H54 (cell line): ENCODE results near the gene CEP63.
A peak's percentile ranks its signal among the peaks of the same experiment; 100 is the strongest.

ENCODE experiments used
- DNase-seq: peaks from one replicate; pipeline ENCODE4 v3.0.0; 2011; ENCODE audit warnings: low spot score, mixed read lengths; ENCODE audit not compliant: insufficient read length
- FAIRE-seq: peaks from 3 replicates; lab custom pipeline; 2011; peaks lifted over from hg19 to GRCh38; lab: Jason Lieb, UNC
- POLR2A ChIP-seq: IDR thresholded peaks from 2 replicates; pipeline ENCODE4 v1.6.1; 2011; ENCODE audit warnings: low read depth, mild to moderate bottlenecking, low read length

The CEP63 gene

DNA sequence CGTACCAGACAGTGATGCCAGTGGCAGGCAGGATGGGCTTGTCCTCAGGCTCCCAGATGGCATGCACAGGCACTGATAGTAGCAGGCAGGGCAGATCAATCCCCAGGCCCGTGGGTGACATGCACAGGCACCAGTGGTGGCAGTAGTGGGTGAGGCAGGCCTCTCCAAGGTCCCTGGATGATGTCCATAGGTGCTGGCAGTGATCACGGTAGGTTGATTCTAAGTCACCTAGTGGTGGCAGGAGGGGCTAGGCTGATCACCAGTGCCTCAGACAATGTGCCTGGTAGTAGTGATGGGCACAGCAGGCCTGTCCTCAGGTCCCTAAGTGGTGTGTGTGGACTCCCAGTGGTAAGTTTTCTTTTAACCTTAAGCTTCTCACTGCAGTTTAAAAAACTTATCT is 19.6 kb downstream of the CEP63 start:
- FAIRE-seq (no peak), DNase-seq (no peak)
- no peak for TF ChIP-seq POLR2A

DNA sequence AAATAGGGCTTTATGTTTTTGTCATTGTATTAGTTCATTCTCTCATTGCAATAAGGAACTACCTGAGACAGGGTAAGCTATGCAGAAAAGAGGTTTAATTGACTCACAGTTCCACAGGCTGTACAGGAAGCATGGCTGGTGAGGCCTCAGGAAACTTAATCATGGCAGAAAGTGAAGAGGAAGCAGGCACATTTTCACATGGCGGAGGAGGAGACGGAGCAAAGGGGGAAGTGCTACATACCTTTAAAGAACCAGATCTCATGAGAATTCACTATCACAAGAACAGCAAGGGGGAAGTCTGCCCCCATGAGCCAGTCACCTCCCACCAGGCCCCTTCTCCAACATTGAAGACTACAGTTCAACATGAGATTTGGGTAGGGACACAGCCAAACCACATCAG is 25.6 kb downstream of the CEP63 start:
- TF ChIP-seq POLR2A: no peak
- FAIRE-seq (no peak), DNase-seq (no peak)

DNA sequence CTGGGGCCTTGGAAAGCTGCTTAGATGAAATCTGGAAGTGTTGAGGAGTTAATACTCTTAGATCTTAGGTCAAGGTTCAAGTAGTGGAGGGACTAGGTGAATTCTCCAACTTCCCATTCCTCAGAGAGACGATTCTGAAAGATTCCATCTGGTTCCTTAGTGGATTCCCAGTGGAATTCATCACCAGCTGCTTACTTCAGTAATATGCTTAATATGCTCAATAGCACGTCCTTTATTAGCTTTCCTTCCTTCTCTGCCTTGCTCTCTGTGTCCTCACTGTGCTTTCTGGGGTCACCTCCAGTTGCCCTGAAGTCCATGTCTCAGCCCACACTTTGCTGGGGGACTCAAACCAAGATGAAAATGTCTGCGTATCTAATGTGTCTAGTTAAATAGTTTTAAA is 31.0 kb downstream of the CEP63 start:
- FAIRE-seq (peak; percentile 58), DNase-seq (no peak)
- no peak for TF ChIP-seq POLR2A

DNA sequence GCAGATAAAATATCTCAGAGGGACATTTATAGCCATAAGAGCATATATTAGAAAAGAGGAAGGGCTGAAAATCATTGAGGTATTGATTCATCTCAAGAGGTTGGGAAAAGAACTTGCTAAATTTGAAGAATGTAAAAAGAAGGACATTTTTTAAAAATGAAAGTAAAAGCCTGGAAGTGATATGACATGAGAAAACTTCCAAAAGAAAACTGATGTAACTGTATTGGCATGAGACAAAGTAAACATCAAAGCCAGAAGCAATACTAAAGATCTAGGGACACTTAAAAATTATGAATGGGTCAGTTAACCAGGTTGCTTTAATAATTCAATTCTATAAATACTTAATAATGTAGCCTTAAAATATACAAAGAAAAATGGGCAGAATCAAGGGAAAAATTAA is 31.9 kb downstream of the CEP63 start:
- FAIRE-seq: no peak
- no peak for TF ChIP-seq POLR2A
- no peak for DNase-seq

DNA sequence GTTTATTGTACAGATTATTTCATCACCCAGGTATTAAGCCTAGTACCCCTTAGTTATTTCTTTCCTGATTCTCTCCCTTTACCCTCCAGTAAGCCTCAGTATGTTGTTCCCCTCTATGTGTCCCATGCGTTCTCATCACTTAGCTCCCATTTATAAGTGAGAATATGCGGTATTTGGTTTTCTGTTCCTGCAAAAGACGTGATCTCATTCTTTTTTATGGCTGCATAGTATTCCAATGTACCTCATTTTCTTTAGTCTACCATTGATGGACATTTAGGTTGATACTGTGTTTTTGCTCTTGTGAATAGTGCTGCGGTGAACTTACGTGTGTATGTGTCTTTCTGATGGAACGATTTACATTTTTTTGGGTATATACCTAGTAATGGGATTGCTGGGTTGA is 36.7 kb downstream of the CEP63 start:
- DNase-seq (no peak), FAIRE-seq (no peak)
- TF ChIP-seq POLR2A: no peak

DNA sequence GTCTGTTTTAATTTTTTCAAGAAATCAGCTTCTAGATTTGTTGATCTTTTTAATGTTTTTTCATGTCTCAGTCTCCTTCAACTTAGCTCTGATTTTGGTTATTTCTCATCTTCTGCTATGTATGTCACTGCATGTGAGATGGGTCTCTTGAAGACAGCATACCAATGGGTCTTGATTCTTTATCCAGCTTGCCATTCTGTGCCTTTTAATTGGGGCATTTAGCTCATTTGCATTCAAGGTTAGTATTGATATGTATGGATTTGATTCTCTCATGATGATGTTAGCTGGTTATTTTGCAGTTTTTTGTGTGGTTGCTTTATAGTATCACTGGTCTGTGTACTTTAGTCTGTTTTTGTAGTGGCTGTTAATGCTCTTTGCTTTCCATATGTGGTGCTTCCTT is 39.4 kb downstream of the CEP63 start:
- TF ChIP-seq POLR2A: no peak
- no peak for DNase-seq
- FAIRE-seq: peak; percentile 15

DNA sequence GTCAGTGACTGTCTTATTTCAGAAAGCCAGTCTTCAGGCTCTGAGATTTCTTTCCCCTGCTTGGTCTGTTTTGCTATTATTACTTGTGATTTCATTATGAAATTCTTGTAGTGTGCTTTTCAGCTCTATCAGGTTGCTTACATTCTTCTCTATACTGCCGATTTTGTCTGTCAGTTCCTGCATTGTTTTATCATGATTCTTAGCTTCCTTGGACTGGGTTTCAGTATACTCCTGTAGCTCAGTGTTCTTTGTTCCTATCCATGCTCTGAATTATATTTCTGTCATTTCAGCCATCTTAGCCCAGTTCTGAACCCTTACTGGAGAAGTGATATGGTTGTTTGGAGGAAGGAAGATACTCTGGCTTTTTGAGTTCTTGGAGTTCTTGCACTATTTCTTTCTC is 40.5 kb downstream of the CEP63 start:
- TF ChIP-seq POLR2A: no peak
- DNase-seq (no peak), FAIRE-seq (no peak)

DNA sequence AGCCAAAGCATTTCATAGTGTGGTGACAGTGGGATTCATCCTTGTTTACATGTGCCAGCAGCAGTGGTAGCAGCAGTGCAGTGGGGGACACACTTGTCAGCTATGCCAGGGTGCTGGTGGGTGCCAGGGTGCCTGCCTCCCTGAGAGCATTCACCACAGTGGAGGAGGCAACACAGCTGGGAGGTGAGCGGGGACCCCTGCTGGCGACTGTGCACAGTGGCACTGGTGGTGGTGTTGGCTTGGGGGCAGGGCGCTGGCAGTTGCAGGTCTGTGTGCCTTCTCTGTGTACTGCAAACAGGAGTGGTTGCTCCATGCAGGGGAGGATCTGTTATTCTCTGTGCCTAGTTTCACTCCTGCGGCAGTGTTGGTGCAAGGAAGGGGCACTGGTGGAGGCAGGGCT is 41.2 kb downstream of the CEP63 start:
- no peak for TF ChIP-seq POLR2A
- FAIRE-seq (no peak), DNase-seq (peak; percentile 2)

DNA sequence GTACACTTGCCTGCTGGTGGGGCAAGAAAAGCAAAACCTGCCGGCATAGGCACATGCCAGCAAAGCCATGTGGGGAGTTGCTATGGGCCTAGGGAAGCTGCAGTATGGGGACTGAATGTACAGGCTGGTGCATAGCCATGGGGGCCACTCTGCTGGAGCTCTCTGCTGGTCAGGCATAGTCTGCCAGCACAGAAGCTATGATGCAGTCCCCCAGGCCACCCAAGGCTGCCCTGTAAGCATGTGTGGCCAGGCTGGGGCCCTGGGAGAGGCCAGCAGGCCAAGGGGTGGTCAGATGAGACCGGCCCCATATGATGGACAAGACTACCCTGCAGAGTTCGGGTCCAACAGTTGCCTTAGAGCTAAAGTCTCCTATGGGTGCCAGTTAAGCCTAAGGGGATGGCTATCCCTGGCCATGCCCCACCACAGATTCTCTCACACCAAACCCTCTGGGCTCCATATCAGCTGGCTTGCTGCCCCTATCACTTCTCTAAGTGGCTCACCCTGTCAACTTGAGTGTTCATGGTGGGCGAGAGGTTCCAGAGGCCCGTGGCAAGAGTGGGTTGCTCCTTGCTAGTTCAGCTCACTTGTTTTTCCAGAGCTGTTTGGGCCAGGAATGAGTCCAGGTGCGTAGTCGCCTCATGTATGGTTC is 41.8 kb downstream of the CEP63 start:
- DNase-seq: no peak
- TF ChIP-seq POLR2A: no peak
- FAIRE-seq: no peak

DNA sequence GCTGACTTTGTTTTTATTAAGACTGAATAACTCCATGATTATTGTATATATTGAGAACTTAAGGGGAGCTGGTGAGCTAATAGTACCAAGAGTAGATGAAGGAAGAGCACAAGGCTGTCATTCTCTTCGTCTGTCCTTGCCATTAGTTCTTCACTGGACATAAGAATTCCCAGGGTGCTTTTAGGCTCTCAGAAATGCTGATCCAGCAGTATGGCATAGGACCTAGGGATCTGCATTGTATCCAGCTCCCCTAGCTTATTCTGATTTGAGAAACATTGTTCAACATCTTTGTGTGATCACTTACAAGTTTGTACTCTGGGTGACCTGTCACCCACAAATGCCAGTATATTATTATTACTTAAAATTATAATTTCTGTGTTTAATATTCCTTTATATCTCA is 47.6 kb downstream of the CEP63 start:
- no peak for TF ChIP-seq POLR2A
- DNase-seq: no peak
- FAIRE-seq: no peak

DNA sequence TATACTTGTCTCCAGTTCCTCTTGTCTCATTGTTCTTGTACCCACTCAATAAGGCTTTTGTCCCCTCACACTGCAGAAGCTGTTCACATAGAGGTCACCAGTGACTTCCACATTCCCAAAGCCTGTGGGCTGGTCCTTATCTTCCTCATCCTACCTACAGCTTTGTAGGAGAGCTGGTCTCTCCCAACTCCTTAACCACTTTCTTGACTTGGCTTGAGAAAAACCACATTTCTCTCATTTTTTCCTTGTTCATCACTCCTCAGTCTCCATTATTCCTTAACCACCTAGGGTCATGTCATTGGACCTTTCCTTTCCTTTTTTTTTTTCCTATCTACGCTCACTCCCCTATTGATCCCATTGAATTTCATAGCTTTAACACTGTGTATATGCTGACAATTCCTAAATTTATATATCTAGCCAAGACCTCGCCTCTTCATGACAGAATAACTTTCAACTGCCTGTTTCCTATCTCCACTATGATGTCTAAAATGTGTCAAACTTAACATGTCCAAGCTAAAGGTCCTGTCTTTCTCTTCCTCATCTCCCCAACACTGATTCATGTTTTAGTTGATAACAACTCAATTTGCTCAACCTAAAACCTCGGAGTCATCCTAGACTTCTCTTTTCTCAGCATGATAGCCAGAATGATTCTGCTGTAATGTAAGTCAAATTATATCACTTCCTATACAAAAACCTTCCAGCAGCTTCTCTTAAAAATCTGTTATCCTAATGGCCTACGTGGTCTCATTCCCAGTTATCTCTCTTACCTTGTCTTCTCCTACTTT is 49.5 kb downstream of the CEP63 start:
- no peak for FAIRE-seq
- no peak for TF ChIP-seq POLR2A
- no peak for DNase-seq

DNA sequence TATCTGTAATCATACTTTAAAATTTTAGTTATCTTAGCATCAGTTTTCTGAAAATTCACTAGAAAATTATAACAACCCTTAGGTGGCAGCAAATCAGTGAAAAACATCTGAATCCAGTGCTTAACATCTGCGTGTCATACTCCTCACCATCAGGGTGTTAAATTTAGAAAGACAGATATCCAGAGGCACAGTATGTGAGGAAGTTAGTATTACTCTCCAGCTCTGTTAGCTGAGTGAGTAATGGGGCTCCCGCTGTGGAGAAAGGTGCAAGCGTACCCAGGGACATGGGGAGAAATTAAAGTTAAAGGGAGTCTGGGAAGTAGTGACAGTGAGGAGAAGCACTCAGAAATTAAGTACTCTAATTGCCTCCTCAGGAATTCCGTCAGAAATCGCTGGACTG is 50.9 kb downstream of the CEP63 start:
- no peak for TF ChIP-seq POLR2A
- DNase-seq (no peak), FAIRE-seq (no peak)

DNA sequence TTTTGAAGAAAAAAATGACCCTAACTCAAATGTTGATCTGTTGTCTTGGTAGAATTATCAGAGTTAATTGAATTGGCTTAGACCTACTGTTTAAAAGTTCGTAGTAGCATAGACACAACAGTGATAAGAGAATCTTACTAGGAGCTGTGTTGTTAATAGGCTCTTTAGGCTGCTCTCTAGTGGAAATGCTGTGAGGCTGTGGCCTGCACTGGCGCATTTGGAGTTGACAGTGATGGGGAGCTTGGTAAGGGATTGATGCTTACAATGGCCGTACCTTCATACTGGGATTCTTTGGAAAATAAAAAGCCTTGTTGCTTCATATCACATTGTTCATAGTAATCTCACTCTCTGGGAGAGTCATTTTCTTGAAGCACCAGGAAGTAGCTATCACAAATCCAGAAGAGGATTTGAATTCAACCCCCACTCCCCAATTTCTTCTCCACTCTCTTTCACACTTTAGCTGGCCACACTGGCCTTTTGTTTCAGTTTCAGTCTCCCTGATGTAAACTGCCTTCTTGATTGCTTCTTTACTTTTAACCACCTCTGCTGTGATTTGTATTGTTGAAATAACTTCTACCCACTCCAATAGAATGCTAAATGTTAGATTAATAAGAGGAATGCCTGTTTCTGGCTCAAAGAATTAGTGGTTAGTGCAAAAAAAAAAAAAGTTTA is 56.6 kb downstream of the CEP63 start:
- DNase-seq: no peak
- TF ChIP-seq POLR2A: no peak
- FAIRE-seq: no peak

DNA sequence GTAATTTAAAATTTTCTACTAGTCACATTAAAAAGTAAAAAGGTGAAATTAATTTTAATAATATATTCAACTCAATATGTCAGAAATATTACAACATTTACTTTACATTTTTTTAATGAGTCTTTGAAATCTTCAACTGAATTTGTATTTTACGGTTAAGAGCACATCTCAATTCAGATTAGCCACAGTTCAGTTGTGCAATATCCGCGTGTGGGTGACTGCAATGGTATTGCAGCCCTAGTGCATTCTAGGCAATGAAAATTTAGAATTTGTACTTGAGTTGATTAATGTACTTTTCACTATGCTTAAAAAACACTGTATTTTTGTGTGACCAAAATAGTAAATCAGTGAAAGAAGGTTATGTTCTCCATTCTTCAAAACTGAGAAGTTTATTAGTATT is 57.3 kb downstream of the CEP63 start:
- FAIRE-seq (no peak), DNase-seq (no peak)
- no peak for TF ChIP-seq POLR2A
